Thyroid gland (tissue), 4 donors: ENCODE data around the gene ZBTB7C. TPM values are rescaled to one million over a fixed set of nuclear protein-coding genes. Genes with fewer than 3 reads are reported as not detected.

Experiments used
- DNase-seq, 2 donors: peaks; one replicate each; pipeline ENCODE4 v3.0.0-alpha.2; 2019
- H3K27ac ChIP-seq, 3 donors: fragments of 200-600 bp; sonication (generic); 1 replicate in 2 of 3; 2 replicates in 1 of 3; pipeline ENCODE4 v1.5.1; 2016 to 2019; ENCODE audit warnings: mild to moderate bottlenecking in 1 of 3, moderate library complexity in 1 of 3
- H3K27me3 ChIP-seq: fragments of 200-600 bp; sonication (generic); one replicate; pipeline ENCODE4 v1.5.1; 2019
- H3K36me3 ChIP-seq, 2 donors: fragments of 200-600 bp; sonication (generic); one replicate each; pipeline ENCODE4 v1.5.1; 2016 to 2019
- H3K4me1 ChIP-seq, 2 donors: fragments of 200-600 bp; sonication (generic); one replicate each; pipeline ENCODE4 v1.5.1; 2017 to 2019
- H3K4me3 ChIP-seq, 3 donors: fragments of 200-600 bp; sonication (generic); replicated peaks in 1 of 3; 1 replicate in 2 of 3; 2 replicates in 1 of 3; pipeline ENCODE4 v1.5.1; 2016; ENCODE audit warnings: mild to moderate bottlenecking in 1 of 3
- H3K9me3 ChIP-seq: fragments of 200-600 bp; sonication (generic); one replicate; pipeline ENCODE4 v1.5.1; 2017
- CTCF ChIP-seq, 6 experiments: fragments of 200-600 bp in 3 of 6; fragments of 450-650 bp in 3 of 6; sonication (generic) in 3 of 6; IDR thresholded peaks; one replicate each; pipeline ENCODE4 v1.5.1; 2016 to 2019; ENCODE audit warnings: antibody characterized with exemption in 6 of 6, mild to moderate bottlenecking in 2 of 6, inconsistent platforms in 1 of 6, moderate library complexity in 1 of 6
- POLR2A ChIP-seq, 2 donors: fragments of 450-650 bp; IDR thresholded peaks; one replicate each; pipeline ENCODE4 v1.6.1; 2017; ENCODE audit warnings: antibody characterized with exemption in 2 of 2, mild to moderate bottlenecking in 2 of 2, moderate library complexity in 1 of 2
- WGBS, 2 donors: methylation state at CpG; one replicate each; pipeline ENCODE4 v1.1.5; 2017; 5-methylcytosine and 5-hydroxymethylcytosine counted together
- intact Hi-C: fragments of 100-400 bp; cut with DNase I; formaldehyde crosslinking; loops from one replicate; pipeline ENCODE4 v1.15.1; 2023
- total RNA-seq, 4 donors: library from RNA; depleted of rRNA; stranded (reverse); fragments of >200 nt; gene quantifications; one replicate each; pipeline ENCODE4 v1.2.3, GENCODE V29; 2016

The ZBTB7C gene
- total RNA-seq, 4 donors from 2014 or later, result 41.7 to 66.7 (median 49.5) TPM

DNA sequence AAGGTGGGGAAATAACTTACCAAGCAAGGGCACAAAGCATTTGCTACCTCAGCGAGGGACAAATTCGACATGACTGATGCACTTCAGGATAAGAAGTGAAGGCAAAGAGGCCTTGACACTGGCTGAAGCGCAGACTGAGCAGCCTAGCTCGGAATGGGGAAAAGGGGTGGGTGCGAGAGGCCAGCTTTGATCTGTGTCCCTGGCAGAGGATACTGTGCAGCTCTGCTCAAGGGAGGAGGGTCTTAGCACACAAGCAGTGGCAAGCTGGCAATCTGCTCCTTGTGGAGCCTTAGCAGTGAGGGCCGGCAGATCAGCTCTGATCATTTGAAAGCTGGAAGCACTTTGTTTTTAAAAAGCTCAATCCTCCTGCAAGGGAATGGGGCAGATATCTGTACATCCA, 222.3 kb downstream of the ZBTB7C start:
- intact Hi-C loops, result no loop called here
- no peaks in the 10 kb centered on the region for H3K9me3 ChIP-seq
- H3K27me3 ChIP-seq, result no peaks in the 10 kb centered on the region
- DNase-seq, result no peak
- no peak overlapping the region for H3K4me3 ChIP-seq
- TF ChIP-seq CTCF (IDR thresholded peaks at IDR 0.05) (no peak), POLR2A (IDR thresholded peaks at IDR 0.05) (no peak)
- WGBS, 2 donors, result 88 to 89% methylated on average over 6 of the region's 6 CpGs
- peaks cover 10 to 13% of the 10 kb centered on the region in 2 donors for H3K4me1 ChIP-seq
- no peaks in the 10 kb centered on the region for H3K36me3 ChIP-seq
- H3K27ac ChIP-seq, result no peak overlapping the region

GRCh38 chr18:48186131-48186766, 222.9 kb downstream of the ZBTB7C start:
- no peak overlapping the region for H3K27ac ChIP-seq
- peaks cover 3 to 7% of the 10 kb centered on the region in 2 donors for H3K4me1 ChIP-seq
- no peak overlapping the region for H3K4me3 ChIP-seq
- whole genome bisulfite sequencing, 2 donors, result 72 to 73% methylated on average over 20 of the region's 20 CpGs
- intact Hi-C loops, result no loop called here
- no peak for DNase-seq
- H3K36me3 ChIP-seq, result no peaks in the 10 kb centered on the region
- TF ChIP-seq CTCF (IDR thresholded peaks at IDR 0.05) (no peak), POLR2A (IDR thresholded peaks at IDR 0.05) (no peak)
- no peaks in the 10 kb centered on the region for H3K27me3 ChIP-seq
- H3K9me3 ChIP-seq, result no peaks in the 10 kb centered on the region

DNA sequence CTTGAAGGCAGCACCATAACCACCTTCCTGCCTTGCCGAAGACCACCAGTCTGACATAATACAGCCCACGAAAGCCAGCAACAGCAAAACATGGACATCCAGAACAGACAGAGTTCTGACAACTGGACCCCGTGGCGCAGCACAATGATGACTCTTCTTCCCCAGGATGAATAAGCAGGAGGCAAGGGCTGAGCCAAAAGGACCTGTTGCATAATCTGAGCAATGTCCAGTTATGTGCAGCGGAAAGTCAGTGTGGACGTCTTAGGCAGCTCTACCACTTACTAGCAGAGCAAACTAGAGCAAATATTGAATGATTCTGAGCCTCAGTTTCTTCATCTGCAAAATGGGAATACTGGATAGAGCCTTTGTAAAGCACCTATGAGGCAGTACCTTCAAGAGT, 225.1 kb downstream of the ZBTB7C start:
- TF ChIP-seq CTCF (IDR thresholded peaks at IDR 0.05) (no peak), POLR2A (IDR thresholded peaks at IDR 0.05) (no peak)
- Histone ChIP-seq H3K9me3 (no peaks in the 10 kb centered on the region), H3K4me3 (no peak overlapping the region), H3K36me3 (no peaks in the 10 kb centered on the region), H3K27me3 (no peaks in the 10 kb centered on the region), H3K4me1 (no peaks in the 10 kb centered on the region), H3K27ac (no peak overlapping the region)
- intact Hi-C loops, result no loop called here
- 88 to 97% methylated on average over 6 of the region's 6 CpGs for WGBS, 2 donors
- no peak for DNase-seq

- no peaks in the 10 kb centered on the region for H3K27me3 ChIP-seq
These were observed 225.6 kb downstream of the ZBTB7C start for GRCh38 chr18:48183613-48184012.

More at GRCh38 chr18:48183613-48184012, 225.6 kb downstream of the ZBTB7C start:
- Histone ChIP-seq H3K4me1 (no peaks in the 10 kb centered on the region), H3K4me3 (no peak overlapping the region), H3K36me3 (no peaks in the 10 kb centered on the region), H3K9me3 (no peaks in the 10 kb centered on the region), H3K27ac (no peak overlapping the region)
- TF ChIP-seq POLR2A (IDR thresholded peaks at IDR 0.05), result no peak
- no peak for TF ChIP-seq CTCF (IDR thresholded peaks at IDR 0.05)
- DNase-seq, result no peak
- WGBS, 2 donors, result 95 to 96% methylated on average over 2 of the region's 2 CpGs
- intact Hi-C loops, result no loop called here
